ENCODE measurements around the gene MGST3. TPM values are rescaled to one million over a fixed set of nuclear protein-coding genes. Genes with fewer than 3 reads are reported as not detected.
"Not testable (repeated sequence)": the region's sequence is repeated elsewhere in the genome, so short reads cannot be mapped to it uniquely, and the experiment has no call there.

MGST3 gene
- polyA plus RNA-seq, 3 donors: 203 to 231 (median 217) TPM

- DNase-seq (ENCODE audit: low read depth in 3 of 3, low spot score in 2 of 3): no peak
These were observed 2.7 kb upstream of the MGST3 start for GRCh38 chr1:165628147-165628822.

GRCh38 chr1:165629151-165629550 is 1.9 kb upstream of the MGST3 start:
- no peak for DNase-seq (ENCODE audit: low read depth in 3 of 3, low spot score in 2 of 3)

GRCh38 chr1:165629848-165630628 is 996 bp upstream of the MGST3 start:
- DNase-seq (ENCODE audit: low read depth in 3 of 3, low spot score in 2 of 3): peak in 1 of 3 donors; percentile 16

GRCh38 chr1:165631342-165632151 is 513 bp downstream of the MGST3 start:
- peak in 1 of 3 donors; percentile 47 for DNase-seq (ENCODE audit: low read depth in 3 of 3, low spot score in 2 of 3)

- DNase-seq (ENCODE audit: low read depth in 3 of 3, low spot score in 2 of 3): no peak
These were observed 1.1 kb downstream of the MGST3 start for GRCh38 chr1:165632152-165632469.

- no peak for DNase-seq (ENCODE audit: low read depth in 3 of 3, low spot score in 2 of 3)
These were observed 1.5 kb downstream of the MGST3 start for GRCh38 chr1:165632491-165632890.

- DNase-seq (ENCODE audit: low read depth in 3 of 3, low spot score in 2 of 3): no peak
These were observed 2.6 kb downstream of the MGST3 start for GRCh38 chr1:165633614-165634013.

- DNase-seq (ENCODE audit: low read depth in 3 of 3, low spot score in 2 of 3): no peak
These were observed 3.3 kb downstream of the MGST3 start for GRCh38 chr1:165634154-165634921.

GRCh38 chr1:165635329-165635728 is 4.3 kb downstream of the MGST3 start:
- no peak for DNase-seq (ENCODE audit: low read depth in 3 of 3, low spot score in 2 of 3)

- no peak for DNase-seq (ENCODE audit: low read depth in 3 of 3, low spot score in 2 of 3)
These were observed 4.8 kb downstream of the MGST3 start for GRCh38 chr1:165635823-165636222.

- DNase-seq (ENCODE audit: low read depth in 3 of 3, low spot score in 2 of 3): no peak
These were observed 6.4 kb downstream of the MGST3 start for GRCh38 chr1:165637427-165637826.

GRCh38 chr1:165638211-165638610 is 7.2 kb downstream of the MGST3 start:
- not testable (repeated sequence) for DNase-seq (ENCODE audit: low read depth in 3 of 3, low spot score in 2 of 3)

GRCh38 chr1:165639821-165640623 is 9.0 kb downstream of the MGST3 start:
- no peak for DNase-seq (ENCODE audit: low read depth in 3 of 3, low spot score in 2 of 3)

- no peak for DNase-seq (ENCODE audit: low read depth in 3 of 3, low spot score in 2 of 3)
These were observed 10.4 kb downstream of the MGST3 start for GRCh38 chr1:165641231-165641987.

GRCh38 chr1:165644064-165644735 is 13.2 kb downstream of the MGST3 start:
- DNase-seq (ENCODE audit: low read depth in 3 of 3, low spot score in 2 of 3): no peak

- DNase-seq (ENCODE audit: low read depth in 3 of 3, low spot score in 2 of 3): peak in 1 of 3 donors; percentile 18
These were observed 14.8 kb downstream of the MGST3 start for GRCh38 chr1:165645654-165646366.

- no peak for DNase-seq (ENCODE audit: low read depth in 3 of 3, low spot score in 2 of 3)
These were observed 16.5 kb downstream of the MGST3 start for GRCh38 chr1:165647517-165647916.

- DNase-seq (ENCODE audit: low read depth in 3 of 3, low spot score in 2 of 3): no peak
These were observed 16.9 kb downstream of the MGST3 start for GRCh38 chr1:165647970-165648369.

Measured in right renal cortex interstitium (tissue), 3 donors.